Heart left ventricle (tissue), 16 donors: Measurements from ENCODE around the gene CCDC92. TPM values are rescaled to one million over a fixed set of nuclear protein-coding genes. Genes with fewer than 3 reads are reported as not detected.

Source experiments
- ATAC-seq, 4 donors: fragments of 200-7000 bp; cut with Tn5 transposase; one replicate each; pipeline ENCODE4 v1.9.1; 2020 to 2022; ENCODE audit warnings: moderate library complexity in 4 of 4, mild to moderate bottlenecking in 3 of 4, moderate number of reproducible peaks in 1 of 4
- DNase-seq, 5 donors: peaks; one replicate each; pipeline ENCODE4 v3.0.0-alpha.2; 2020
- H3K27ac ChIP-seq, 12 donors: fragments of 200-600 bp; sonication (generic) in 4 of 12; one replicate each; pipeline versions ENCODE4 v1.5.0 to v1.8.0; 2016 to 2022; ENCODE audit warnings: mild to moderate bottlenecking in 2 of 12
- H3K27me3 ChIP-seq, 9 donors: fragments of 200-600 bp; sonication (generic) in 2 of 9; one replicate each; pipeline versions ENCODE4 v1.5.1 to v1.8.0; 2016 to 2022; ENCODE audit warnings: mild to moderate bottlenecking in 3 of 9
- H3K36me3 ChIP-seq, 9 donors: fragments of 200-600 bp; sonication (generic) in 2 of 9; one replicate each; pipeline versions ENCODE4 v1.5.0 to v1.8.0; 2018 to 2022; ENCODE audit warnings: mild to moderate bottlenecking in 2 of 9
- H3K4me1 ChIP-seq, 12 donors: fragments of 200-600 bp; sonication (generic) in 4 of 12; one replicate each; pipeline versions ENCODE4 v1.5.0 to v1.8.0; 2016 to 2022; ENCODE audit warnings: mild to moderate bottlenecking in 3 of 12
- H3K4me3 ChIP-seq, 12 donors: fragments of 200-600 bp; sonication (generic) in 4 of 12; one replicate each; pipeline versions ENCODE4 v1.5.0 to v1.8.0; 2017 to 2022; ENCODE audit warnings: mild to moderate bottlenecking in 9 of 12, moderate library complexity in 4 of 12
- H3K9me3 ChIP-seq, 12 donors: fragments of 200-600 bp; sonication (generic) in 4 of 12; one replicate each; pipeline versions ENCODE4 v1.5.0 to v1.8.0; 2016 to 2022; ENCODE audit warnings: mild to moderate bottlenecking in 1 of 12
- CTCF ChIP-seq, 12 donors: fragments of 200-600 bp; sonication (generic) in 4 of 12; IDR thresholded peaks; one replicate each; pipeline versions ENCODE4 v1.5.0 to v1.8.0; 2018 to 2022; ENCODE audit warnings: antibody characterized with exemption in 12 of 12, mild to moderate bottlenecking in 5 of 12
- POLR2A ChIP-seq, 2 donors: fragments of 450-650 bp; IDR thresholded peaks; one replicate each; pipeline ENCODE4 v1.6.1; 2017; ENCODE audit warnings: antibody characterized with exemption in 2 of 2, mild to moderate bottlenecking in 2 of 2, moderate library complexity in 2 of 2
- WGBS, 4 donors: extraction: QIAGEN DNeasy Blood & Tissue Kit in 2 of 4; methylation state at CpG; one replicate each; pipeline versions ENCODE4 v1.1.5 to v1.1.7; 2013 to 2018; 5-methylcytosine and 5-hydroxymethylcytosine counted together
- intact Hi-C, 10 donors: fragments of 100-400 bp; cut with DNase I; formaldehyde crosslinking; loops; one replicate each; pipeline versions ENCODE4 v1.11.1 to v1.14.2; 2022
- polyA plus RNA-seq, 2 donors: library from polyadenylated mRNA; stranded (reverse); fragments of 200-250 nt; gene quantifications; one replicate each; pipeline ENCODE4 v1.2.3, GENCODE V29; 2013
- total RNA-seq, 9 donors: library from RNA; depleted of rRNA in 2 of 9; stranded (reverse); fragments of >200 nt in 2 of 9; fragmentation: NEBNext Ultra II Directional in 3 of 9; extraction: Animal tissue kit (Norgen Biotek cat#: 25700) in 3 of 9; gene quantifications; one replicate each; pipeline versions ENCODE4 v1.1.0 to v1.2.4, GENCODE V29; 2016 to 2023
- donor health status: ischemic (EF 13 %, LVEDD 7.1; RV severe dilation, severe dysfunction).
- donor health status: healthy with polysubstance abuse.
- donor health status: DM: no; HTN: yes; CAD: no.
- donor health status: DM: no; HTN: no; CAD: no.
- donor health status: ischemic (EF 25% LVEDD 6.9; RV normal size, moderate dysfunction).
- donor health status: ischemic (EF 25% LVEDD 5.7; RV mildly dilated, moderate dysfunction).
- donor health status: healthy.
- donor health status: DM: yes; HTN: yes; CAD: no.
- donor health status: ischemic (EF 35%, LVEDD 5.7; RV mildly dilated, moderate dysfunction).
- donor health status: nonischemic (EF 11% LVEDD 7.7; RV severe dilation, severe dysfunction).
- donor health status: DM: yes; HTN: yes; CAD: no.
- donor health status: PGD.
- donor health status: ischemic (EF 29% LVEDD 5.4; RV normal size, mild dysfunction).
- donor health status: nonischemic (EF 23%, LVEDD 6.1; RV moderate dilation, normal function).

CCDC92 gene
- total and polyA plus RNA-seq, 11 donors, result 37.8 to 86.1 (median 58.1) TPM

GRCh38 chr12:123996581-123996980 is 23.9 kb upstream of the CCDC92 start:
- no peak overlapping the region for H3K4me3 ChIP-seq
- no peaks in the 10 kb centered on the region for H3K9me3 ChIP-seq
- peaks cover 0 to 82% (median 29%) of the 10 kb centered on the region in 12 donors for H3K4me1 ChIP-seq
- ATAC-seq, result no peak
- TF ChIP-seq POLR2A (IDR thresholded peaks at IDR 0.05), result no peak
- no peak for TF ChIP-seq CTCF (IDR thresholded peaks at IDR 0.05)
- intact Hi-C loops, result no loop called here
- peaks cover 0 to 44% (median 21%) of the 10 kb centered on the region in 9 donors for H3K36me3 ChIP-seq
- no peak for DNase-seq
- H3K27ac ChIP-seq, result no peak overlapping the region
- WGBS, 4 donors, result 80 to 84% (median 83%) methylated on average over 6 of the region's 6 CpGs
- H3K27me3 ChIP-seq, result no peaks in the 10 kb centered on the region

DNA sequence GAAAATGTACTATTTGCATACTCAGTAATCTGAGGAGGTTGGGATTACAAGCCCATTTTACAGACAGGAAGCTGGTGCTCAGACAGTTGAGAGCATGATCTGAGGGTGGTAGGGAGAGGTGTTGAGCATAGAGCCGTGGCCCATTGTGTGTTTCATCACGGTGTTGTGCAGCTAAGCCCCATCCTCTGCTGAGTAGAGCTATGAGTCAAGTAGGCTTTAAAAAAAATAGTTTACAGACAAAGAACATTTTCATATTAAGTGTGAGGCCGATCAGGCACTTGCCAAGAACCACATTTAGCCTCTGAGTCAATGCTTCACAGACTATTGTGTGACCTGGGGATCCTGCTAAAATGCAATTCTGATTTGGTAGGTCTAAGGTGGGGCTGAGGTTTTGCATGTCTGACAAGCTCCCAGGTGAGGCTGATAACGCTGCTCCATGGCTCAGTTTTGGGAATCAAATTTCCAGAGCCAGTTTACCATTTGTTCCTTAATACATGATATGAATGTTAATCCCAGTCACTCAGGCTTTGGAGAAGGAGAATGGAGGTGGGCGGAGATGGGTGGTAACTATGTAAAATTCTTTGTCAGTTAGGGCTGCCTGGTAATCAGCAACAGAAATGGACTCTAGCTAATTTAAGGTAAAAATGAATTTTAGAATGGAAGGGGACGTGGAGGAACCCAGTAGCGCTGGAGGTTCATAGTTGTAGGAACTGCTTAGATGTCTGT is 22.6 kb upstream of the CCDC92 start:
- Histone ChIP-seq H3K4me3 (no peak overlapping the region), H3K27me3 (no peaks in the 10 kb centered on the region), H3K9me3 (no peaks in the 10 kb centered on the region), H3K27ac (peak overlapping the region in 3 of 12 donors; percentile 10 to 17 (median 15)), H3K4me1 (peaks cover 3 to 90% (median 42%) of the 10 kb centered on the region in 12 donors), H3K36me3 (peaks cover 0 to 41% (median 15%) of the 10 kb centered on the region in 9 donors)
- no peak for TF ChIP-seq POLR2A (IDR thresholded peaks at IDR 0.05)
- TF ChIP-seq CTCF (IDR thresholded peaks at IDR 0.05), result no peak
- WGBS, 4 donors, result 72 to 81% (median 76%) methylated on average over 7 of the region's 7 CpGs
- peak in 3 of 4 donors; percentile 37 to 46 (median 45) for ATAC-seq
- intact Hi-C loops, result no loop called here
- DNase-seq, result no peak

- H3K4me1 ChIP-seq, result peaks cover 3 to 80% (median 37%) of the 10 kb centered on the region in 12 donors
- 83 to 91% (median 87%) methylated on average over 8 of the region's 8 CpGs for WGBS, 4 donors
- H3K27me3 ChIP-seq, result no peaks in the 10 kb centered on the region
- ATAC-seq, result no peak
- no peak for DNase-seq
- H3K27ac ChIP-seq, result no peak overlapping the region
- intact Hi-C loops, result loop anchor here in 1 of 10 donors (5.0 kb wide), 1 partner anchor 35 kb away; no protein-coding TSS in a partner anchor
- peaks cover 0 to 51% (median 29%) of the 10 kb centered on the region in 9 donors for H3K36me3 ChIP-seq
- H3K4me3 ChIP-seq, result no peak overlapping the region
- no peaks in the 10 kb centered on the region for H3K9me3 ChIP-seq
- TF ChIP-seq CTCF (IDR thresholded peaks at IDR 0.05) (no peak), POLR2A (IDR thresholded peaks at IDR 0.05) (no peak)
These were observed 19.6 kb upstream of the CCDC92 start for GRCh38 chr12:123992118-123992825.

DNA sequence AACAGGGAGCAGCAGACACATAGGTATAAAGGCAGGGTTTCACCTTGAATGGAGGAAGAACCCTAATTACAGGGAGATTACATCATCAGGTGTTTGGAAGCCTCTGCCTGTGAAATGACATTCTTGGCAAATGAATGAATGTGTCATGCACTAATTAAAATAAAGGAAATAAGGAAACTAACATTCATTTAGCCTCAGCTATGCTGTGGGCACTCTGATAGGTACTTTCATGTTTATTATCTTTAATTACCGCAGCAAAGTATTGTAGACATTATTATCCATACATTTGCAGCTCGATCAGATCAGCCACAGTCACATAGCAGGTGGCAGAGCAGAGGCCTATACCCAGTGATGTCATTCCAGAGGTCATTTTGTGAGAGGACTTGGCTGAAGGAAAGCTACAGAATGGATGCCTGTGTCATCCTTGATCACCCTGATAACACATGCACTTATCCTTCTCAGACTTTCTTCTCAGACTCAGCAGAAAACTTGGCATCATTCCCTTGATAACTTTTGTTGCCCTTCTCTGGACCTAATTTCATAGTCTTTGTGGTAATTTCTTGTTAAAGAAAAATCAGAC is 18.8 kb upstream of the CCDC92 start:
- H3K4me3 ChIP-seq, result no peak overlapping the region
- H3K4me1 ChIP-seq, result peaks cover 6 to 81% (median 40%) of the 10 kb centered on the region in 12 donors
- H3K27me3 ChIP-seq, result no peaks in the 10 kb centered on the region
- no peak for DNase-seq
- WGBS, 4 donors, result 87 to 94% (median 91%) methylated on average over 2 of the region's 2 CpGs
- no peak for TF ChIP-seq CTCF (IDR thresholded peaks at IDR 0.05)
- TF ChIP-seq POLR2A (IDR thresholded peaks at IDR 0.05), result no peak
- ATAC-seq, result no peak
- peaks cover 0 to 51% (median 31%) of the 10 kb centered on the region in 9 donors for H3K36me3 ChIP-seq
- H3K27ac ChIP-seq, result peak overlapping the region in 1 of 12 donors; percentile 1
- intact Hi-C loops, result loop anchor here in 1 of 10 donors (5.0 kb wide), 1 partner anchor 36 kb away; no protein-coding TSS in a partner anchor
- H3K9me3 ChIP-seq, result no peaks in the 10 kb centered on the region
